PC-3 (cell line): ENCODE results near the gene WSCD2. TPM values are rescaled to one million over a fixed set of nuclear protein-coding genes. Genes with fewer than 3 reads are reported as not detected.

Experiments used
- ATAC-seq: fragments of 200-7000 bp; cut with Tn5 transposase; 2 replicates; pipeline ENCODE4 v1.9.1; 2020; ENCODE audit warnings: mild to moderate bottlenecking, moderate library complexity
- BruUV-seq: library from RNA; stranded (reverse); fragments of 400-500 nt; replicated peaks from 2 replicates; lab custom pipeline; 2021; lab: Mats Ljungman, UMichigan
- CTCF ChIA-PET: fragments of 300-600 bp; sonication (Branson Sonifier 250); formaldehyde crosslinking; loops from one replicate; lab custom pipeline; 2022; ENCODE audit warnings: antibody characterized with exemption; lab: Charles Lee
- POLR2A ChIA-PET: fragments of 300-600 bp; sonication (Branson Sonifier 250); formaldehyde crosslinking; loops from one replicate; lab custom pipeline; 2022; ENCODE audit warnings: antibody characterized with exemption; ENCODE audit not compliant: unreplicated experiment; lab: Charles Lee
- DNase-seq: peaks from one replicate; pipeline ENCODE4 v3.0.0-alpha.2; 2015
- H2AFZ ChIP-seq: fragments of 300-600 bp; sonication (generic); 2 replicates; pipeline ENCODE4 v1.6.0; 2016; ENCODE audit warnings: antibody characterized with exemption, low read length
- H3F3A ChIP-seq: fragments of 300-600 bp; sonication (generic); one replicate; pipeline ENCODE4 v1.6.0; 2017; ENCODE audit warnings: antibody characterized with exemption, low read length, control low read depth, mild to moderate bottlenecking; ENCODE audit not compliant: unreplicated experiment
- H3K27ac ChIP-seq: fragments of 300-600 bp; sonication (generic); 2 replicates; pipeline ENCODE4 v1.5.1; 2016; ENCODE audit warnings: mild to moderate bottlenecking, low read length
- H3K27me3 ChIP-seq: fragments of 300-600 bp; sonication (generic); 2 replicates; pipeline ENCODE4 v1.6.1; 2016; ENCODE audit warnings: low read length, mixed read lengths
- H3K36me3 ChIP-seq: fragments of 300-600 bp; sonication (generic); 2 replicates; pipeline ENCODE4 v1.6.1; 2016; ENCODE audit warnings: low read depth, mixed run types, low read length, mixed read lengths
- H3K4me1 ChIP-seq: fragments of 300-600 bp; sonication (generic); 2 replicates; pipeline ENCODE4 v1.5.1; 2016; ENCODE audit warnings: low read length; ENCODE audit not compliant: insufficient read depth
- H3K4me2 ChIP-seq: fragments of 300-600 bp; sonication (generic); 2 replicates; pipeline ENCODE4 v1.6.0; 2016; ENCODE audit warnings: low read length
- H3K4me3 ChIP-seq: fragments of 300-600 bp; sonication (generic); 2 replicates; pipeline ENCODE4 v1.5.1; 2016; ENCODE audit warnings: mild to moderate bottlenecking, low read length, mixed read lengths
- H3K79me2 ChIP-seq: fragments of 300-600 bp; sonication (generic); 2 replicates; pipeline ENCODE4 v1.6.1; 2017; ENCODE audit warnings: low read length, mixed read lengths
- H3K9ac ChIP-seq: fragments of 300-600 bp; sonication (generic); 2 replicates; pipeline ENCODE4 v1.6.0; 2016; ENCODE audit warnings: mild to moderate bottlenecking, low read length
- H3K9me2 ChIP-seq: fragments of 300-600 bp; sonication (generic); replicated peaks from 2 replicates; pipeline ENCODE4 v1.6.1; 2016; ENCODE audit warnings: mixed run types, low read length, mixed read lengths
- H3K9me3 ChIP-seq: fragments of 300-600 bp; sonication (generic); 2 replicates; pipeline ENCODE4 v1.6.1; 2016; ENCODE audit warnings: low read length, mixed read lengths
- H4K20me1 ChIP-seq: fragments of 300-600 bp; sonication (generic); 2 replicates; pipeline ENCODE4 v1.6.1; 2016; ENCODE audit warnings: low read length, mixed read lengths
- EZH2 ChIP-seq: fragments of 300-600 bp; sonication (generic); IDR thresholded peaks from one replicate; pipeline ENCODE4 v1.6.1; 2017; ENCODE audit warnings: antibody characterized with exemption, mild to moderate bottlenecking, low read length; ENCODE audit not compliant: unreplicated experiment
- EZH2phosphoT487 ChIP-seq: fragments of 300-600 bp; sonication (generic); IDR thresholded peaks from 2 replicates; pipeline ENCODE4 v1.6.1; 2018; ENCODE audit warnings: mild to moderate bottlenecking, antibody characterized with exemption, low read length, borderline replicate concordance
- intact Hi-C: fragments of 100-400 bp; cut with micrococcal nuclease; formaldehyde crosslinking; loops from 2 replicates; pipeline ENCODE4 v1.9.0; 2023
- total RNA-seq: library from RNA; depleted of rRNA; stranded (reverse); fragments of >200 nt; gene quantifications from 2 replicates; pipeline ENCODE4 v1.2.3, GENCODE V29; 2014
- TF ChIP-seq, protein P1 (sequence below): fragments of 300-600 bp; sonication (generic); conservative IDR thresholded peaks from 2 replicates; pipeline ENCODE4 v1.5.1; 2017; ENCODE audit warnings: antibody characterized with exemption, low read depth, mild to moderate bottlenecking, low read length

Gene WSCD2
- total RNA-seq, 1 experiment from 2014 or later: not detected

DNA sequence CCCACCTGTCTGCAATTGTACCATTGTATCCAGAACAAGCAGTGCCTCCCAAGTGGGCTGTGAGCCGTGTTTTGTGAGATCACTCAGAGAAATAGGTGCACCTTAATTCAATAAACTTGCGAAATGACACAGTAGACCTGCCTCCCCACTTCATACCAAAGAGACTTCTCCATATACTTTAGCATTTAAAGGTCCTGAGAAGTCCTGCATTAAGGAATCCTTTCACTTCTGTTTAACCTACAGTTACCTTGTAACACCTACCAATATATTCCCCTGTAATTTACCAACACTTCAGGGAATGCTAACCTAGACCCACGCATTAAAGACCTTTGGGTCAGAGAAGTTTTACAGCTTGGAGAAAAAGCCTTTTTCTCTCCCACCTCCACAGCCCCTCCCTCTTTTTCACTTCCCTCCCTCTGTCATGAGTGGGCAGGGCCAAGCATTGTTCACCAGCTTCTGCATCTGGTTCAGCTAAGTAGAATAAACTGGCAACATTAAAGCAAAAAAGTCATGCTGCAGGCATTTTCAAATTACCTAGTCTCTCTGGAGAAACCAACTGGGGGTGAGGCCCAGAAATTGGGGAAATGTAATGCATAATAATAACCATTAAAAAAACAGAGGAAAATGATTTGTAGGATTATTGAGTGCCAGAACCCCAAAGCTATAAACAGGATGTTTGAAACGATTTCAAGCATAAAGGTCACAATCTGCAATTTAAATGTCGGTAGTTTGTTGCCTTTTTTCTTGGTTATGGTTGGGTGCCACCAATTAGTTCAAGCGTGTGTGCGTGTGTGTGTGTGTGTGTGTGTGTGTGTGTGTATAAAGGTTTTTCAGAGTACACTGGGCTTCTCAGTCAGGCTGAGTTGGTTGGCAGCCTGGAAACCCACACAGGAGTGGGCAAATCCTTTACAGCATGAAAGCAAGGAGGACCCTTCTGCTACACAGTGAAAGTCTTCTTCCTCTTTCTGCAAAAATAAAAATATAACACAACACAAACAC is 13.7 kb upstream of the WSCD2 start:
- no peaks in the 10 kb centered on the region for H3K4me1 ChIP-seq
- peaks cover 53% of the 10 kb centered on the region for H3K27me3 ChIP-seq
- no peaks in the 10 kb centered on the region; the same call in 1 of the 2 replicates for H3K9me2 ChIP-seq
- H2AFZ ChIP-seq: no peak overlapping the region
- H3K27ac ChIP-seq: no peak overlapping the region
- no peak for DNase-seq
- no peak overlapping the region for H3K4me2 ChIP-seq
- H3K9me3 ChIP-seq: no peaks in the 10 kb centered on the region
- TF ChIP-seq EZH2phosphoT487 (no peak), EZH2 (no peak)
- TF ChIP-seq, protein P1, sequence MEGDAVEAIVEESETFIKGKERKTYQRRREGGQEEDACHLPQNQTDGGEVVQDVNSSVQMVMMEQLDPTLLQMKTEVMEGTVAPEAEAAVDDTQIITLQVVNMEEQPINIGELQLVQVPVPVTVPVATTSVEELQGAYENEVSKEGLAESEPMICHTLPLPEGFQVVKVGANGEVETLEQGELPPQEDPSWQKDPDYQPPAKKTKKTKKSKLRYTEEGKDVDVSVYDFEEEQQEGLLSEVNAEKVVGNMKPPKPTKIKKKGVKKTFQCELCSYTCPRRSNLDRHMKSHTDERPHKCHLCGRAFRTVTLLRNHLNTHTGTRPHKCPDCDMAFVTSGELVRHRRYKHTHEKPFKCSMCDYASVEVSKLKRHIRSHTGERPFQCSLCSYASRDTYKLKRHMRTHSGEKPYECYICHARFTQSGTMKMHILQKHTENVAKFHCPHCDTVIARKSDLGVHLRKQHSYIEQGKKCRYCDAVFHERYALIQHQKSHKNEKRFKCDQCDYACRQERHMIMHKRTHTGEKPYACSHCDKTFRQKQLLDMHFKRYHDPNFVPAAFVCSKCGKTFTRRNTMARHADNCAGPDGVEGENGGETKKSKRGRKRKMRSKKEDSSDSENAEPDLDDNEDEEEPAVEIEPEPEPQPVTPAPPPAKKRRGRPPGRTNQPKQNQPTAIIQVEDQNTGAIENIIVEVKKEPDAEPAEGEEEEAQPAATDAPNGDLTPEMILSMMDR: no peak
- H3K9ac ChIP-seq: no peak overlapping the region
- H3K36me3 ChIP-seq: no peaks in the 10 kb centered on the region
- intact Hi-C loops: no loop called here
- no peaks in the 10 kb centered on the region for H4K20me1 ChIP-seq
- CTCF ChIA-PET: no interaction called here
- no peak for ATAC-seq
- no peaks in the 10 kb centered on the region for H3F3A ChIP-seq
- no TSS peak for BruUV-seq
- POLR2A ChIA-PET: no interaction called here
- H3K4me3 ChIP-seq: no peak overlapping the region
- no peaks in the 10 kb centered on the region for H3K79me2 ChIP-seq

DNA sequence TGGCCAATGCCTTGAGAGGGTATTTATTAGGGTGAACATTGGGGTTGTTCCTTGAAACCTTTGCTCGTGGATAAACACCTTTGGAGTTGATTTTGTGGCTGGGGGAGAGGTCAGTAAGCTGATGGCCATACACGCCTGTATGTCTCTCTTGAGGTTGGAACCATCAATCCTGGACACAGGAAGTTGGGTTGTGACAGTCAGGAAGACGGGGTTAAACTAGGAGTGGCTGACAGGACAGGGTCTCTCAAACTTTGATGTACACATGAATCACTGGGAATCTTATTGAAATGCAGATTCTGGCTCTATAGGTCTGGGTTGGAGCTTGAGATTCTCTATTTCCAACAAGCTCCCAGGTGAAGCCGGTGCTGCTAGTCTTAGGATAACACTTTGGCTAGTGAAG is 12.8 kb upstream of the WSCD2 start:
- intact Hi-C loops: no loop called here
- no peaks in the 10 kb centered on the region for H3F3A ChIP-seq
- H3K4me2 ChIP-seq: no peak overlapping the region
- ChIA-PET POLR2A (no interaction called here), CTCF (no interaction called here)
- no peaks in the 10 kb centered on the region for H4K20me1 ChIP-seq
- no peaks in the 10 kb centered on the region for H3K4me1 ChIP-seq
- no peak overlapping the region for H3K4me3 ChIP-seq
- H3K79me2 ChIP-seq: no peaks in the 10 kb centered on the region
- peaks cover 62% of the 10 kb centered on the region for H3K27me3 ChIP-seq
- no peak overlapping the region for H3K9ac ChIP-seq
- DNase-seq (no peak), ATAC-seq (no peak)
- no peak overlapping the region for H2AFZ ChIP-seq
- H3K9me3 ChIP-seq: no peaks in the 10 kb centered on the region
- H3K9me2 ChIP-seq: no peaks in the 10 kb centered on the region; the same call in 1 of the 2 replicates
- TF ChIP-seq EZH2: no peak
- BruUV-seq: no TSS peak
- H3K27ac ChIP-seq: no peak overlapping the region
- no peaks in the 10 kb centered on the region for H3K36me3 ChIP-seq

DNA sequence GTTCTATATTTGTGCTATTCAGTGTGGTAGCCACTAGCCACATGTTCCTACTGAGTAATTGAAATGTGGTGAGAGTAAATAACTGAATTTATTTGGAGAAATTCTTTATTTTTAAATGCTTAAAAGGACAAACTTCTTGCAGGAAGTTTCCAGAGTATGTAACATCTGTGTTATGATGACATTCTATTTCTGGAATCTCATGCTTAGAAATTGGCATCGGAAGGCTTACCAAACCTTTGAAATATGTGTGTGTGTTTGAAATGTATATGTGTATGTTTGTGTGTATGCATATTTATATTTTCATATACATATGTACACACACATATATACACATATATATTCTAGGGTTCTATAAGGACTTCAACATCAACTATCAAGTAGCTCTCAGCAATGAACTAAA is 12.4 kb upstream of the WSCD2 start:
- H3K27me3 ChIP-seq: peaks cover 66% of the 10 kb centered on the region
- H3K4me3 ChIP-seq: no peak overlapping the region
- TF ChIP-seq EZH2phosphoT487: no peak
- TF ChIP-seq, protein P1: no peak
- no peak for TF ChIP-seq EZH2
- H3K4me1 ChIP-seq: no peaks in the 10 kb centered on the region
- no peak overlapping the region for H3K9ac ChIP-seq
- DNase-seq: no peak
- POLR2A ChIA-PET: no interaction called here
- H3K9me2 ChIP-seq: no peaks in the 10 kb centered on the region; the same call in 1 of the 2 replicates
- no peaks in the 10 kb centered on the region for H3K9me3 ChIP-seq
- no peak overlapping the region for H2AFZ ChIP-seq
- H3K79me2 ChIP-seq: no peaks in the 10 kb centered on the region
- CTCF ChIA-PET: no interaction called here
- no peaks in the 10 kb centered on the region for H4K20me1 ChIP-seq
- no TSS peak for BruUV-seq
- H3K36me3 ChIP-seq: no peaks in the 10 kb centered on the region
- no peak overlapping the region for H3K27ac ChIP-seq
- intact Hi-C loops: no loop called here
- H3K4me2 ChIP-seq: no peak overlapping the region
- ATAC-seq: no peak
- no peaks in the 10 kb centered on the region for H3F3A ChIP-seq
